WTC11 (cell line): ENCODE data around the gene RAD51AP2. TPM values are rescaled to one million over a fixed set of nuclear protein-coding genes. Genes with fewer than 3 reads are reported as not detected.

Experiments used
- ATAC-seq: fragments of 200-7000 bp; cut with Tn5 transposase; 2 replicates; pipeline ENCODE4 v1.10.0; 2021; ENCODE audit warnings: mild to moderate bottlenecking, moderate library complexity
- CTCF ChIA-PET: fragments of 300-600 bp; sonication (Branson Sonifier 250); formaldehyde crosslinking; loops from one replicate; lab custom pipeline; 2021; ENCODE audit warnings: antibody characterized with exemption; lab: Charles Lee
- POLR2A ChIA-PET: fragments of 350-600 bp; sonication (Branson Sonifier 250); formaldehyde crosslinking; loops from one replicate; lab custom pipeline; 2021; ENCODE audit warnings: antibody characterized with exemption; lab: Charles Lee
- DNase-seq: peaks from one replicate; pipeline ENCODE4 v3.0.0; 2021; ENCODE audit warnings: low spot score
- H3K27ac Mint-ChIP-seq: 2 replicates; pipeline ENCODE4 v1.8.0; 2021; ENCODE audit warnings: mixed read lengths
- H3K27me3 Mint-ChIP-seq: 2 replicates; pipeline ENCODE4 v1.8.0; 2021; ENCODE audit warnings: low read depth, mild to moderate bottlenecking, moderate library complexity, mixed read lengths
- H3K36me3 Mint-ChIP-seq: 2 replicates; pipeline ENCODE4 v1.8.0; 2021; ENCODE audit warnings: mixed read lengths
- H3K4me1 Mint-ChIP-seq: 2 replicates; pipeline ENCODE4 v1.8.0; 2022; ENCODE audit warnings: mixed read lengths
- H3K4me3 Mint-ChIP-seq: 2 replicates; pipeline ENCODE4 v1.8.0; 2021; ENCODE audit warnings: mild to moderate bottlenecking, moderate library complexity, mixed read lengths
- H3K9me3 Mint-ChIP-seq: 2 replicates; pipeline ENCODE4 v1.8.0; 2021; ENCODE audit warnings: mixed read lengths
- CREB1 ChIP-seq: sonication (generic); formaldehyde crosslinking; IDR thresholded peaks from 2 replicates; pipeline ENCODE4 v1.8.0; 2023; ENCODE audit warnings: mild to moderate bottlenecking, missing genetic modification reagents
- CREM ChIP-seq: sonication (generic); formaldehyde crosslinking; IDR thresholded peaks from 2 replicates; pipeline ENCODE4 v1.8.1; 2022; ENCODE audit warnings: mild to moderate bottlenecking, missing genetic modification reagents, moderate library complexity
- HMGA2 ChIP-seq: fragments of 250-450 bp; sonication (Bioruptor Pico); IDR thresholded peaks from 2 replicates; pipeline ENCODE4 v1.4.0; 2021; ENCODE audit warnings: mild to moderate bottlenecking, moderate library complexity
- NFE2L1 ChIP-seq: sonication (generic); formaldehyde crosslinking; IDR thresholded peaks from 2 replicates; pipeline ENCODE4 v1.8.1; 2023; ENCODE audit warnings: missing genetic modification reagents
- PRRX2 ChIP-seq: fragments of 250-450 bp; sonication (Bioruptor Pico); IDR thresholded peaks from 2 replicates; pipeline ENCODE4 v1.8.0; 2021; ENCODE audit warnings: mild to moderate bottlenecking
- SMAD3 ChIP-seq: sonication (generic); formaldehyde crosslinking; IDR thresholded peaks from 2 replicates; pipeline ENCODE4 v1.8.0; 2022; ENCODE audit warnings: missing genetic modification reagents, mild to moderate bottlenecking, borderline replicate concordance
- SP1 ChIP-seq: sonication (generic); formaldehyde crosslinking; conservative IDR thresholded peaks from 2 replicates; pipeline ENCODE4 v1.8.1; 2022; ENCODE audit warnings: missing genetic modification reagents
- ZNF416 ChIP-seq: fragments of 250-450 bp; sonication (Bioruptor Pico); IDR thresholded peaks from 2 replicates; pipeline ENCODE4 v1.9.0; 2021; ENCODE audit warnings: mild to moderate bottlenecking, inconsistent platforms
- ZNF423 ChIP-seq: fragments of 250-450 bp; sonication (Bioruptor Pico); IDR thresholded peaks from 2 replicates; pipeline ENCODE4 v2.1.2; 2022; ENCODE audit warnings: mild to moderate bottlenecking, moderate library complexity
- total RNA-seq: library from RNA; stranded (reverse); gene quantifications from 3 replicates; pipeline ENCODE4 v1.2.3, GENCODE V29; 2021
- TF ChIP-seq, protein P1 (sequence below): sonication (generic); formaldehyde crosslinking; IDR thresholded peaks from 2 replicates; pipeline ENCODE4 v1.8.0; 2023; ENCODE audit warnings: mild to moderate bottlenecking, missing genetic modification reagents
- TF ChIP-seq, protein P2 (sequence below): sonication (generic); formaldehyde crosslinking; IDR thresholded peaks from 2 replicates; pipeline ENCODE4 v1.8.1; 2022; ENCODE audit warnings: mild to moderate bottlenecking, missing genetic modification reagents, moderate library complexity, borderline replicate concordance
- TF ChIP-seq, protein P3 (sequence below): fragments of 250-450 bp; sonication (Bioruptor Pico); IDR thresholded peaks from 2 replicates; pipeline ENCODE4 v1.9.0; 2021; ENCODE audit warnings: mild to moderate bottlenecking
- TF ChIP-seq, protein P4 (sequence below): sonication (generic); formaldehyde crosslinking; IDR thresholded peaks from 2 replicates; pipeline ENCODE4 v1.8.0; 2023; ENCODE audit warnings: missing genetic modification reagents
- TF ChIP-seq, protein P5 (sequence below): sonication (generic); formaldehyde crosslinking; IDR thresholded peaks from 2 replicates; pipeline ENCODE4 v1.8.1; 2022; ENCODE audit warnings: low read depth, missing genetic modification reagents, borderline replicate concordance
- TF ChIP-seq, protein P6 (sequence below): fragments of 250-450 bp; sonication (Bioruptor Pico); IDR thresholded peaks from 2 replicates; pipeline ENCODE4 v1.9.0; 2021; ENCODE audit warnings: mild to moderate bottlenecking, borderline replicate concordance
- TF ChIP-seq, protein P7 (sequence below): fragments of 250-450 bp; sonication (Bioruptor Pico); IDR thresholded peaks from 2 replicates; pipeline ENCODE4 v2.1.2; 2022; ENCODE audit warnings: mild to moderate bottlenecking, moderate library complexity
- TF ChIP-seq, protein P8 (sequence below): fragments of 250-450 bp; sonication (Bioruptor Pico); IDR thresholded peaks from 2 replicates; pipeline ENCODE4 v1.8.0; 2021; ENCODE audit warnings: mild to moderate bottlenecking
- TF ChIP-seq, protein P9 (sequence below): sonication (generic); formaldehyde crosslinking; IDR thresholded peaks from 2 replicates; pipeline ENCODE4 v1.8.1; 2023; ENCODE audit warnings: mild to moderate bottlenecking, missing genetic modification reagents
- TF ChIP-seq, protein P10 (sequence below): sonication (generic); formaldehyde crosslinking; IDR thresholded peaks from 2 replicates; pipeline ENCODE4 v1.8.1; 2023; ENCODE audit warnings: mild to moderate bottlenecking, moderate library complexity, missing genetic modification reagents

The RAD51AP2 gene
- total RNA-seq, 1 experiment from 2014 or later = 0.26 TPM

DNA sequence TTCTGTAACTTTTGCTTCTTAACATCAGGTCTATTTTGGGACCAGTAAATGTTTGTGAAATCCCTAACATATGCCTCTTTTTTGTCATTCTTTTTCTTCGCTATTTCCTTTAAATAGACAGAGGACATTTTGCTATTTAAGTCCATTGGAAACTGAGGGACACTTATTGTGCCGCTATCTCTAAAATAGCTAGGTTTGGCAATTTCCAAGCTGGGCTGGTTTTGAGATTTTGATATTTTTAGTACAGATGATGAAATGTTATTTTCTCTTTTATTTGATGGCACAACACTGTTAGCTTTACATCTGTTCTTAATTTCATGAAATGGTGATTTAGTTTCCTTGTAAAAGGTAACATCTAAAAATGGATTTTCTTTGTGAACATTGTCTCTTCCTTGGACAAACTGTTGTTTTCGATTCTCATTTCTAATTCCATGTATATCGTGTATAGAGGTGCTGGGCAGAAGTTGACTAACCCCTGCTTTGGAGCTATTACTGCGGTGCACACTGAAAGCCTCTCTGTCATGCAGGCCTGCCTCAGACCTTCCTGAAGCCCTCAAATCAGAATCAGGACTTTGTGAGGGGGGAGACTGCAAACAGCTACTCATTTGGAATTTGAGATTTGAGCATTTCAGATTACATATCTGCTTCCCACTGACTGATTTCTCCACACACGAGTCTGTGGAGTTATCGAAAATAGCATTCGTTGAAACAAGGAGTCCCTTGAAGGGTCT is 594 bp downstream of the RAD51AP2 start:
- ATAC-seq = peak; percentile 65
- DNase-seq = no peak
- Mint-ChIP-seq H3K4me3 (peak overlapping the region; percentile 81), H3K27ac (peak overlapping the region; percentile 81)
- CTCF ChIA-PET = interaction anchor here (1.0 kb wide), 1 partner anchor 208 kb away, joined by 4 read pairs; no protein-coding TSS in a partner anchor
- TF ChIP-seq SMAD3 (CRISPR knock-in tag) (no peak), HMGA2 (CRISPR knock-in tag) (no peak), SP1 (CRISPR knock-in tag) (no peak), ZNF423 (CRISPR knock-in tag) (no peak), PRRX2 (CRISPR knock-in tag) (no peak), CREB1 (CRISPR knock-in tag) (no peak), ZNF416 (no peak), NFE2L1 (CRISPR knock-in tag) (no peak), CREM (CRISPR knock-in tag) (no peak)
- TF ChIP-seq, protein P1, sequence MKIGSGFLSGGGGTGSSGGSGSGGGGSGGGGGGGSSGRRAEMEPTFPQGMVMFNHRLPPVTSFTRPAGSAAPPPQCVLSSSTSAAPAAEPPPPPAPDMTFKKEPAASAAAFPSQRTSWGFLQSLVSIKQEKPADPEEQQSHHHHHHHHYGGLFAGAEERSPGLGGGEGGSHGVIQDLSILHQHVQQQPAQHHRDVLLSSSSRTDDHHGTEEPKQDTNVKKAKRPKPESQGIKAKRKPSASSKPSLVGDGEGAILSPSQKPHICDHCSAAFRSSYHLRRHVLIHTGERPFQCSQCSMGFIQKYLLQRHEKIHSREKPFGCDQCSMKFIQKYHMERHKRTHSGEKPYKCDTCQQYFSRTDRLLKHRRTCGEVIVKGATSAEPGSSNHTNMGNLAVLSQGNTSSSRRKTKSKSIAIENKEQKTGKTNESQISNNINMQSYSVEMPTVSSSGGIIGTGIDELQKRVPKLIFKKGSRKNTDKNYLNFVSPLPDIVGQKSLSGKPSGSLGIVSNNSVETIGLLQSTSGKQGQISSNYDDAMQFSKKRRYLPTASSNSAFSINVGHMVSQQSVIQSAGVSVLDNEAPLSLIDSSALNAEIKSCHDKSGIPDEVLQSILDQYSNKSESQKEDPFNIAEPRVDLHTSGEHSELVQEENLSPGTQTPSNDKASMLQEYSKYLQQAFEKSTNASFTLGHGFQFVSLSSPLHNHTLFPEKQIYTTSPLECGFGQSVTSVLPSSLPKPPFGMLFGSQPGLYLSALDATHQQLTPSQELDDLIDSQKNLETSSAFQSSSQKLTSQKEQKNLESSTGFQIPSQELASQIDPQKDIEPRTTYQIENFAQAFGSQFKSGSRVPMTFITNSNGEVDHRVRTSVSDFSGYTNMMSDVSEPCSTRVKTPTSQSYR = no peak
- TF ChIP-seq, protein P2, sequence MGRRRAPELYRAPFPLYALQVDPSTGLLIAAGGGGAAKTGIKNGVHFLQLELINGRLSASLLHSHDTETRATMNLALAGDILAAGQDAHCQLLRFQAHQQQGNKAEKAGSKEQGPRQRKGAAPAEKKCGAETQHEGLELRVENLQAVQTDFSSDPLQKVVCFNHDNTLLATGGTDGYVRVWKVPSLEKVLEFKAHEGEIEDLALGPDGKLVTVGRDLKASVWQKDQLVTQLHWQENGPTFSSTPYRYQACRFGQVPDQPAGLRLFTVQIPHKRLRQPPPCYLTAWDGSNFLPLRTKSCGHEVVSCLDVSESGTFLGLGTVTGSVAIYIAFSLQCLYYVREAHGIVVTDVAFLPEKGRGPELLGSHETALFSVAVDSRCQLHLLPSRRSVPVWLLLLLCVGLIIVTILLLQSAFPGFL = no peak
- TF ChIP-seq, protein P3, sequence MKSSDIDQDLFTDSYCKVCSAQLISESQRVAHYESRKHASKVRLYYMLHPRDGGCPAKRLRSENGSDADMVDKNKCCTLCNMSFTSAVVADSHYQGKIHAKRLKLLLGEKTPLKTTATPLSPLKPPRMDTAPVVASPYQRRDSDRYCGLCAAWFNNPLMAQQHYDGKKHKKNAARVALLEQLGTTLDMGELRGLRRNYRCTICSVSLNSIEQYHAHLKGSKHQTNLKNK (CRISPR knock-in tag) = no peak
- TF ChIP-seq, protein P4, sequence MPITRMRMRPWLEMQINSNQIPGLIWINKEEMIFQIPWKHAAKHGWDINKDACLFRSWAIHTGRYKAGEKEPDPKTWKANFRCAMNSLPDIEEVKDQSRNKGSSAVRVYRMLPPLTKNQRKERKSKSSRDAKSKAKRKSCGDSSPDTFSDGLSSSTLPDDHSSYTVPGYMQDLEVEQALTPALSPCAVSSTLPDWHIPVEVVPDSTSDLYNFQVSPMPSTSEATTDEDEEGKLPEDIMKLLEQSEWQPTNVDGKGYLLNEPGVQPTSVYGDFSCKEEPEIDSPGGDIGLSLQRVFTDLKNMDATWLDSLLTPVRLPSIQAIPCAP (CRISPR knock-in tag) = no peak
- TF ChIP-seq, protein P5, sequence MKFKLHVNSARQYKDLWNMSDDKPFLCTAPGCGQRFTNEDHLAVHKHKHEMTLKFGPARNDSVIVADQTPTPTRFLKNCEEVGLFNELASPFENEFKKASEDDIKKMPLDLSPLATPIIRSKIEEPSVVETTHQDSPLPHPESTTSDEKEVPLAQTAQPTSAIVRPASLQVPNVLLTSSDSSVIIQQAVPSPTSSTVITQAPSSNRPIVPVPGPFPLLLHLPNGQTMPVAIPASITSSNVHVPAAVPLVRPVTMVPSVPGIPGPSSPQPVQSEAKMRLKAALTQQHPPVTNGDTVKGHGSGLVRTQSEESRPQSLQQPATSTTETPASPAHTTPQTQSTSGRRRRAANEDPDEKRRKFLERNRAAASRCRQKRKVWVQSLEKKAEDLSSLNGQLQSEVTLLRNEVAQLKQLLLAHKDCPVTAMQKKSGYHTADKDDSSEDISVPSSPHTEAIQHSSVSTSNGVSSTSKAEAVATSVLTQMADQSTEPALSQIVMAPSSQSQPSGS = no peak
- TF ChIP-seq, protein P6, sequence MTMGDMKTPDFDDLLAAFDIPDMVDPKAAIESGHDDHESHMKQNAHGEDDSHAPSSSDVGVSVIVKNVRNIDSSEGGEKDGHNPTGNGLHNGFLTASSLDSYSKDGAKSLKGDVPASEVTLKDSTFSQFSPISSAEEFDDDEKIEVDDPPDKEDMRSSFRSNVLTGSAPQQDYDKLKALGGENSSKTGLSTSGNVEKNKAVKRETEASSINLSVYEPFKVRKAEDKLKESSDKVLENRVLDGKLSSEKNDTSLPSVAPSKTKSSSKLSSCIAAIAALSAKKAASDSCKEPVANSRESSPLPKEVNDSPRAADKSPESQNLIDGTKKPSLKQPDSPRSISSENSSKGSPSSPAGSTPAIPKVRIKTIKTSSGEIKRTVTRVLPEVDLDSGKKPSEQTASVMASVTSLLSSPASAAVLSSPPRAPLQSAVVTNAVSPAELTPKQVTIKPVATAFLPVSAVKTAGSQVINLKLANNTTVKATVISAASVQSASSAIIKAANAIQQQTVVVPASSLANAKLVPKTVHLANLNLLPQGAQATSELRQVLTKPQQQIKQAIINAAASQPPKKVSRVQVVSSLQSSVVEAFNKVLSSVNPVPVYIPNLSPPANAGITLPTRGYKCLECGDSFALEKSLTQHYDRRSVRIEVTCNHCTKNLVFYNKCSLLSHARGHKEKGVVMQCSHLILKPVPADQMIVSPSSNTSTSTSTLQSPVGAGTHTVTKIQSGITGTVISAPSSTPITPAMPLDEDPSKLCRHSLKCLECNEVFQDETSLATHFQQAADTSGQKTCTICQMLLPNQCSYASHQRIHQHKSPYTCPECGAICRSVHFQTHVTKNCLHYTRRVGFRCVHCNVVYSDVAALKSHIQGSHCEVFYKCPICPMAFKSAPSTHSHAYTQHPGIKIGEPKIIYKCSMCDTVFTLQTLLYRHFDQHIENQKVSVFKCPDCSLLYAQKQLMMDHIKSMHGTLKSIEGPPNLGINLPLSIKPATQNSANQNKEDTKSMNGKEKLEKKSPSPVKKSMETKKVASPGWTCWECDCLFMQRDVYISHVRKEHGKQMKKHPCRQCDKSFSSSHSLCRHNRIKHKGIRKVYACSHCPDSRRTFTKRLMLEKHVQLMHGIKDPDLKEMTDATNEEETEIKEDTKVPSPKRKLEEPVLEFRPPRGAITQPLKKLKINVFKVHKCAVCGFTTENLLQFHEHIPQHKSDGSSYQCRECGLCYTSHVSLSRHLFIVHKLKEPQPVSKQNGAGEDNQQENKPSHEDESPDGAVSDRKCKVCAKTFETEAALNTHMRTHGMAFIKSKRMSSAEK (CRISPR knock-in tag) = no peak
- TF ChIP-seq, protein P7, sequence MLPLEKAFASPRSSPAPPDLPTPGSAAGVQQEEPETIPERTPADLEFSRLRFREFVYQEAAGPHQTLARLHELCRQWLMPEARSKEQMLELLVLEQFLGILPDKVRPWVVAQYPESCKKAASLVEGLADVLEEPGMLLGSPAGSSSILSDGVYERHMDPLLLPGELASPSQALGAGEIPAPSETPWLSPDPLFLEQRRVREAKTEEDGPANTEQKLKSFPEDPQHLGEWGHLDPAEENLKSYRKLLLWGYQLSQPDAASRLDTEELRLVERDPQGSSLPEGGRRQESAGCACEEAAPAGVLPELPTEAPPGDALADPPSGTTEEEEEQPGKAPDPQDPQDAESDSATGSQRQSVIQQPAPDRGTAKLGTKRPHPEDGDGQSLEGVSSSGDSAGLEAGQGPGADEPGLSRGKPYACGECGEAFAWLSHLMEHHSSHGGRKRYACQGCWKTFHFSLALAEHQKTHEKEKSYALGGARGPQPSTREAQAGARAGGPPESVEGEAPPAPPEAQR (CRISPR knock-in tag) = no peak
- TF ChIP-seq, protein P8, sequence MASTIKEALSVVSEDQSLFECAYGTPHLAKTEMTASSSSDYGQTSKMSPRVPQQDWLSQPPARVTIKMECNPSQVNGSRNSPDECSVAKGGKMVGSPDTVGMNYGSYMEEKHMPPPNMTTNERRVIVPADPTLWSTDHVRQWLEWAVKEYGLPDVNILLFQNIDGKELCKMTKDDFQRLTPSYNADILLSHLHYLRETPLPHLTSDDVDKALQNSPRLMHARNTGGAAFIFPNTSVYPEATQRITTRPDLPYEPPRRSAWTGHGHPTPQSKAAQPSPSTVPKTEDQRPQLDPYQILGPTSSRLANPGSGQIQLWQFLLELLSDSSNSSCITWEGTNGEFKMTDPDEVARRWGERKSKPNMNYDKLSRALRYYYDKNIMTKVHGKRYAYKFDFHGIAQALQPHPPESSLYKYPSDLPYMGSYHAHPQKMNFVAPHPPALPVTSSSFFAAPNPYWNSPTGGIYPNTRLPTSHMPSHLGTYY = no peak
- TF ChIP-seq, protein P9, sequence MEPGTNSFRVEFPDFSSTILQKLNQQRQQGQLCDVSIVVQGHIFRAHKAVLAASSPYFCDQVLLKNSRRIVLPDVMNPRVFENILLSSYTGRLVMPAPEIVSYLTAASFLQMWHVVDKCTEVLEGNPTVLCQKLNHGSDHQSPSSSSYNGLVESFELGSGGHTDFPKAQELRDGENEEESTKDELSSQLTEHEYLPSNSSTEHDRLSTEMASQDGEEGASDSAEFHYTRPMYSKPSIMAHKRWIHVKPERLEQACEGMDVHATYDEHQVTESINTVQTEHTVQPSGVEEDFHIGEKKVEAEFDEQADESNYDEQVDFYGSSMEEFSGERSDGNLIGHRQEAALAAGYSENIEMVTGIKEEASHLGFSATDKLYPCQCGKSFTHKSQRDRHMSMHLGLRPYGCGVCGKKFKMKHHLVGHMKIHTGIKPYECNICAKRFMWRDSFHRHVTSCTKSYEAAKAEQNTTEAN (CRISPR knock-in tag) = no peak
- TF ChIP-seq, protein P10, sequence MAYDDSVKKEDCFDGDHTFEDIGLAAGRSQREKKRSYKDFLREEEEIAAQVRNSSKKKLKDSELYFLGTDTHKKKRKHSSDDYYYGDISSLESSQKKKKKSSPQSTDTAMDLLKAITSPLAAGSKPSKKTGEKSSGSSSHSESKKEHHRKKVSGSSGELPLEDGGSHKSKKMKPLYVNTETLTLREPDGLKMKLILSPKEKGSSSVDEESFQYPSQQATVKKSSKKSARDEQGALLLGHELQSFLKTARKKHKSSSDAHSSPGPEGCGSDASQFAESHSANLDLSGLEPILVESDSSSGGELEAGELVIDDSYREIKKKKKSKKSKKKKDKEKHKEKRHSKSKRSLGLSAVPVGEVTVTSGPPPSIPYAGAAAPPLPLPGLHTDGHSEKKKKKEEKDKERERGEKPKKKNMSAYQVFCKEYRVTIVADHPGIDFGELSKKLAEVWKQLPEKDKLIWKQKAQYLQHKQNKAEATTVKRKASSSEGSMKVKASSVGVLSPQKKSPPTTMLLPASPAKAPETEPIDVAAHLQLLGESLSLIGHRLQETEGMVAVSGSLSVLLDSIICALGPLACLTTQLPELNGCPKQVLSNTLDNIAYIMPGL = no peak
- TF ChIP-seq, all 79 proteins: peak for 0
- POLR2A ChIA-PET = interaction anchor here (1.2 to 1.4 kb wide), 2 partner anchors 23 to 26 kb away, joined by 4 read pairs; partner anchors contain the start of gene VSNL1
- peaks cover 44% of the 10 kb centered on the region for H3K4me1 Mint-ChIP-seq
- peaks cover 3% of the 10 kb centered on the region; the same call in 1 of the 2 replicates for H3K27me3 Mint-ChIP-seq
- no peaks in the 10 kb centered on the region for H3K9me3 Mint-ChIP-seq
- no peaks in the 10 kb centered on the region for H3K36me3 Mint-ChIP-seq
